SK-N-SH treated with all-trans-retinoic acid at 6 μM for 48 hours (cell line): Measurements from ENCODE around the gene MOCS3.

Experiments
- ATAC-seq: fragments of 200-7000 bp; cut with Tn5 transposase; 3 replicates; pipeline ENCODE4 v1.9.1; 2020; ENCODE audit warnings: mild to moderate bottlenecking, moderate library complexity
- ARNTL ChIP-seq: fragments of 450-650 bp; formaldehyde crosslinking; IDR thresholded peaks from 2 replicates; pipeline ENCODE4 v1.5.0; 2020; ENCODE audit warnings: low read depth, mild to moderate bottlenecking, moderate library complexity, borderline replicate concordance
- BACH2 ChIP-seq: fragments of 250-450 bp; sonication (Bioruptor Pico); IDR thresholded peaks from 2 replicates; pipeline ENCODE4 v1.9.0; 2021; ENCODE audit warnings: mild to moderate bottlenecking, borderline replicate concordance
- CREB5 ChIP-seq: fragments of 250-450 bp; sonication (Bioruptor Pico); IDR thresholded peaks from 2 replicates; pipeline ENCODE4 v1.5.1; 2020; ENCODE audit warnings: low read depth, mild to moderate bottlenecking, moderate library complexity
- CSDC2 ChIP-seq: fragments of 250-450 bp; sonication (Bioruptor Pico); IDR thresholded peaks from 2 replicates; pipeline ENCODE4 v1.5.0; 2020; ENCODE audit warnings: mild to moderate bottlenecking, moderate library complexity
- CSRNP3 ChIP-seq: fragments of 250-450 bp; sonication (Bioruptor Pico); IDR thresholded peaks from 2 replicates; pipeline ENCODE4 v1.5.1; 2021; ENCODE audit warnings: mild to moderate bottlenecking, moderate library complexity
- ESRRG ChIP-seq: fragments of 250-450 bp; sonication (Bioruptor Pico); IDR thresholded peaks from 2 replicates; pipeline ENCODE4 v1.6.1; 2021; ENCODE audit warnings: mild to moderate bottlenecking
- GLIS3 ChIP-seq: fragments of 250-450 bp; sonication (Bioruptor Pico); IDR thresholded peaks from 2 replicates; pipeline ENCODE4 v1.5.0; 2020; ENCODE audit warnings: mild to moderate bottlenecking, moderate library complexity
- ISL1 ChIP-seq: fragments of 250-450 bp; sonication (Bioruptor Pico); IDR thresholded peaks from 2 replicates; pipeline ENCODE4 v2.1.2; 2022; ENCODE audit warnings: mild to moderate bottlenecking, moderate library complexity
- OSR1 ChIP-seq: fragments of 250-450 bp; sonication (Bioruptor Pico); IDR thresholded peaks from 2 replicates; pipeline ENCODE4 v1.8.0; 2022; ENCODE audit warnings: moderate library complexity, mild to moderate bottlenecking, inconsistent platforms
- PATZ1 ChIP-seq: fragments of 250-450 bp; sonication (Bioruptor Pico); IDR thresholded peaks from 2 replicates; pipeline ENCODE4 v1.8.0; 2020; ENCODE audit warnings: mild to moderate bottlenecking, moderate library complexity, borderline replicate concordance
- POU6F1 ChIP-seq: fragments of 250-450 bp; sonication (Bioruptor Pico); IDR thresholded peaks from 2 replicates; pipeline ENCODE4 v1.8.0; 2021; ENCODE audit warnings: low read depth, mild to moderate bottlenecking, moderate library complexity, borderline replicate concordance
- PPARA ChIP-seq: fragments of 250-450 bp; sonication (Bioruptor Pico); IDR thresholded peaks from 2 replicates; pipeline ENCODE4 v1.5.0; 2020; ENCODE audit warnings: mild to moderate bottlenecking, borderline replicate concordance
- SNAI2 ChIP-seq: fragments of 250-450 bp; sonication (Bioruptor Pico); IDR thresholded peaks from 2 replicates; pipeline ENCODE4 v1.5.0; 2020; ENCODE audit warnings: mild to moderate bottlenecking, moderate library complexity
- TCF4 ChIP-seq: fragments of 250-450 bp; sonication (Bioruptor Pico); IDR thresholded peaks from 2 replicates; pipeline ENCODE4 v1.8.0; 2021; ENCODE audit warnings: mild to moderate bottlenecking, moderate library complexity, borderline replicate concordance
- TOX ChIP-seq: fragments of 250-450 bp; sonication (Bioruptor Pico); IDR thresholded peaks from 2 replicates; pipeline ENCODE4 v1.8.0; 2021; ENCODE audit warnings: mild to moderate bottlenecking, moderate library complexity, borderline replicate concordance
- TSHZ2 ChIP-seq: fragments of 250-450 bp; sonication (Bioruptor Pico); IDR thresholded peaks from 2 replicates; pipeline ENCODE4 v1.5.0; 2020; ENCODE audit warnings: mild to moderate bottlenecking, moderate library complexity
- ZC3H10 ChIP-seq: fragments of 250-450 bp; sonication (Bioruptor Pico); IDR thresholded peaks from 2 replicates; pipeline ENCODE4 v1.5.1; 2021; ENCODE audit warnings: mild to moderate bottlenecking, moderate library complexity
- ZFP3 ChIP-seq: fragments of 250-450 bp; sonication (Bioruptor Pico); IDR thresholded peaks from 2 replicates; pipeline ENCODE4 v1.5.0; 2020; ENCODE audit warnings: mild to moderate bottlenecking, moderate library complexity
- ZFP30 ChIP-seq: fragments of 450-650 bp; formaldehyde crosslinking; IDR thresholded peaks from 2 replicates; pipeline ENCODE4 v1.5.0; 2022; ENCODE audit warnings: mild to moderate bottlenecking, moderate library complexity
- ZNF565 ChIP-seq: fragments of 450-650 bp; formaldehyde crosslinking; conservative IDR thresholded peaks from 2 replicates; pipeline ENCODE4 v1.5.0; 2020; ENCODE audit warnings: low read depth, mild to moderate bottlenecking, moderate library complexity
- ZNF70 ChIP-seq: fragments of 450-650 bp; formaldehyde crosslinking; IDR thresholded peaks from 2 replicates; pipeline ENCODE4 v1.5.0; 2020; ENCODE audit warnings: mild to moderate bottlenecking, moderate library complexity
- ZNF8 ChIP-seq: fragments of 450-650 bp; formaldehyde crosslinking; IDR thresholded peaks from 2 replicates; pipeline ENCODE4 v1.5.0; 2020; ENCODE audit warnings: mild to moderate bottlenecking, moderate library complexity

The MOCS3 gene

GRCh38 chr20:50930139-50930975, 28.3 kb upstream of the MOCS3 start (continued):
- TF ChIP-seq CSRNP3 = no peak
- TF ChIP-seq ZC3H10 (CRISPR knock-in tag) = no peak
- TF ChIP-seq ZNF70 = no peak

GRCh38 chr20:50930976-50931305, 27.7 kb upstream of the MOCS3 start:
- TF ChIP-seq CSDC2 (no peak), ZFP30 (no peak), ZNF8 (no peak), TCF4 (CRISPR knock-in tag) (no peak), ARNTL (CRISPR knock-in tag) (no peak), TOX (CRISPR knock-in tag) (no peak), OSR1 (CRISPR knock-in tag) (no peak), ZC3H10 (CRISPR knock-in tag) (no peak), GLIS3 (CRISPR knock-in tag) (no peak), POU6F1 (CRISPR knock-in tag) (no peak), CREB5 (CRISPR knock-in tag) (no peak), PPARA (CRISPR knock-in tag) (no peak)
- TF ChIP-seq, all 23 proteins: peak for 0

GRCh38 chr20:50931306-50932015, 27.2 kb upstream of the MOCS3 start, which contains the start of gene ADNP:
TSS of gene ADNP (minus strand) at chr20:50931437. CDS start at chr20:50903996, 27,441 bp downstream.
- ATAC-seq = peak; percentile 77
- TF ChIP-seq TCF4 (CRISPR knock-in tag) (peak; percentile 48; the same call in 1 of the 2 replicates), CREB5 (CRISPR knock-in tag) (no peak; the same call in 1 of the 2 replicates), ZNF8 (0 out of 2 replicates have a peak, but pooled peaks have one; percentile 16), ZFP30 (peak; percentile 33; the same call in 1 of the 2 replicates), BACH2 (no peak), TSHZ2 (peak; percentile 75), GLIS3 (CRISPR knock-in tag) (peak; percentile 61), ISL1 (CRISPR knock-in tag) (no peak), ZNF565 (CRISPR knock-in tag) (peak; percentile 60; the same call in 1 of the 2 replicates), ZFP3 (CRISPR knock-in tag) (peak; percentile 79; the same call in 1 of the 2 replicates), POU6F1 (CRISPR knock-in tag) (peak; percentile 94), PATZ1 (peak; percentile 100), SNAI2 (CRISPR knock-in tag) (peak; percentile 90; the same call in 1 of the 2 replicates), ZNF70 (no peak), ARNTL (CRISPR knock-in tag) (0 out of 2 replicates have a peak, but pooled peaks have one; percentile 6), ZC3H10 (CRISPR knock-in tag) (no peak), ESRRG (0 out of 2 replicates have a peak, but pooled peaks have one; percentile 70)

More at GRCh38 chr20:50930976-50931305, 27.7 kb upstream of the MOCS3 start:
- ATAC-seq = peak; percentile 13
